ENCODE results near the gene DMRT3. TPM values are rescaled to one million over a fixed set of nuclear protein-coding genes. Genes with fewer than 3 reads are reported as not detected.

DMRT3 gene
- total RNA-seq, 5 donors from 2014 or later (not counting 1 experiment from before 2014, with no cell fraction given) = not detected

DNA sequence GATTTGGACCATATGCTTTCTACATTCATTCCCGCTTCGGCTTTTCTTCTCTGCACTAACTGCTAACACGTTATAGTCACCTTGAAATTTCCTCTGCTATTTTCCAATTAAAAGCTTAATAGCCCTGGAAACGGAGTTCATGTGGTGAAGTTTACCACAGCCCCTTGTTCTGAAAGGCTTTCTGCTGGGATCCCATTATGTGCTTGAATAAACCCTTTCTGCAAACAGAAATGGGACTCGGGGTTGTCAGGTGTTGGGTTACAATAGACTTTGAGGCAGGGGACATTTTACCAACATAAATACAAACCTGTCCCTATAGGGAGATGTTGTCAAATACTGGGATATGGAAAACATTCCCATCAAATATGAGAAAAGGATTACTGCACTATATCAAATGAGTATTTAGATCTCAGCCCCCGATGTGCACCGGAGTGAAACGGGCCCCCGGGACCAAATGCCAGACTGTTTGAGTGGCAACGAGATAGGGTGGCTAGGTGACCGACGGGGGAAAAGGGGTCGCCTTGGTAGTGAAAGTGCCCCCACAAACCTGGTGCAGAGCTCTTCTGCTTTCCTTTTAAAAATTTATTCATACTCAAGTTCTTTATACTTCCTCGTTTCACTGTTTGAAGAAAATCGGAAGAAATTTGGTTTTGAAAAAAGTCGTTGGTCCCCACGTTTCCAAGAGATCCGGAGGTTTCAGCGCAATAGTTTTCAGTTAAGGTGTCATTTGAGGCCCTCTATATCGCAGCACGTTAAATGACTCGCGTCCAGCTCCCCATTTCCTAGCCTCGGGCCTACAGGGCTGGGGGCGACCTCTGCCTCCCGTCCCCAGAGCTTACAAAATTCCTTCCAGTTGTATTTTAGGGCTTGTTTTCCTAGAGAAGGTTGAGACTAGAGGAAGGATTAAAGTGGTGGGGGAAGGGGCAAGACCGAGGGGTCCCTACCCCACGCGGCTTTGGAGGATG lies 2.1 kb upstream of the DMRT3 start:
- Mint-ChIP-seq H3K4me3 (peak overlapping the region in 1 of 3 donors; percentile 49), H3K36me3 (no peaks in the 10 kb centered on the region), H3K9me3 (no peaks in the 10 kb centered on the region), H3K27me3 (peaks cover 56 to 75% of the 10 kb centered on the region in 2 donors), H3K27ac (no peak overlapping the region), H3K4me1 (peaks cover 20 to 36% (median 28%) of the 10 kb centered on the region in 3 donors)
- H3K27ac ChIP-seq (ENCODE audit: low read length) = no peak overlapping the region
- CTCF ChIA-PET = interaction anchor here in 1 of 2 donors (0.6 kb wide), 1 partner anchor 36 kb away, joined by 3 read pairs; no protein-coding TSS in a partner anchor
- H3K36me3 ChIP-seq (ENCODE audit: control insufficient read depth in 2 of 2, extremely low read depth in 1 of 2, insufficient read depth in 1 of 2, low read length in 1 of 2) = no peaks in the 10 kb centered on the region
- H3K4me1 ChIP-seq (ENCODE audit: control insufficient read depth in 1 of 2, extremely low read depth in 1 of 2, insufficient read depth in 2 of 2, low read length in 2 of 2) = peaks cover 2 to 45% of the 10 kb centered on the region in 2 experiments
- no peak for ATAC-seq (replicated peaks in 1 of 4)
- no peak for DNase-seq
- H3K27me3 ChIP-seq (replicated peaks in 1 of 2; ENCODE audit: control insufficient read depth in 2 of 2, extremely low read depth in 1 of 2, insufficient read depth in 2 of 2, low read length in 1 of 2) = peaks cover 28 to 88% of the 10 kb centered on the region in 2 experiments
- 22% methylated on average over 8 of the region's 29 CpGs for WGBS (ENCODE audit: insufficient coverage)
- no peak overlapping the region for H3K4me3 ChIP-seq (ENCODE audit: control insufficient read depth in 1 of 2, extremely low read depth in 1 of 2, low read length in 1 of 2)
- H3K9me3 ChIP-seq = no peaks in the 10 kb centered on the region
- POLR2A ChIA-PET = no interaction called here

GRCh38 chr9:974996-975739 lies 1.3 kb upstream of the DMRT3 start:
- Histone ChIP-seq H3K27me3 (replicated peaks in 1 of 2; ENCODE audit: control insufficient read depth in 2 of 2, extremely low read depth in 1 of 2, insufficient read depth in 2 of 2, low read length in 1 of 2) (peaks cover 32 to 81% of the 10 kb centered on the region in 2 experiments), H3K36me3 (ENCODE audit: control insufficient read depth in 2 of 2, extremely low read depth in 1 of 2, insufficient read depth in 1 of 2, low read length in 1 of 2) (no peaks in the 10 kb centered on the region), H3K27ac (ENCODE audit: low read length) (no peak overlapping the region), H3K4me1 (ENCODE audit: control insufficient read depth in 1 of 2, extremely low read depth in 1 of 2, insufficient read depth in 2 of 2, low read length in 2 of 2) (peaks cover 2 to 36% of the 10 kb centered on the region in 2 experiments), H3K4me3 (ENCODE audit: control insufficient read depth in 1 of 2, extremely low read depth in 1 of 2, low read length in 1 of 2) (no peak overlapping the region), H3K9me3 (peaks cover 2% of the 10 kb centered on the region)
- DNase-seq (no peak), ATAC-seq (replicated peaks in 1 of 4) (no peak)
- 17% methylated on average over 19 of the region's 24 CpGs for WGBS (ENCODE audit: insufficient coverage)
- H3K36me3 Mint-ChIP-seq = no peaks in the 10 kb centered on the region
- H3K9me3 Mint-ChIP-seq = no peaks in the 10 kb centered on the region
- peak overlapping the region in 1 of 3 donors; percentile 40 for H3K4me3 Mint-ChIP-seq
- H3K27ac Mint-ChIP-seq = no peak overlapping the region
- CTCF ChIA-PET = interaction anchor here in 1 of 2 donors (0.6 kb wide), 1 partner anchor 35 kb away, joined by 3 read pairs; no protein-coding TSS in a partner anchor
- peaks cover 57 to 75% of the 10 kb centered on the region in 2 donors for H3K27me3 Mint-ChIP-seq
- POLR2A ChIA-PET = no interaction called here
- H3K4me1 Mint-ChIP-seq = peaks cover 14 to 32% (median 25%) of the 10 kb centered on the region in 3 donors

- no peak overlapping the region for H3K27ac ChIP-seq (ENCODE audit: low read length)
- H3K4me1 Mint-ChIP-seq = peaks cover 14 to 29% (median 25%) of the 10 kb centered on the region in 3 donors
- CTCF ChIA-PET = no interaction called here
- DNase-seq (no peak), ATAC-seq (replicated peaks in 1 of 4) (no peak)
- peaks cover 2% of the 10 kb centered on the region for H3K9me3 ChIP-seq
- H3K4me1 ChIP-seq (ENCODE audit: control insufficient read depth in 1 of 2, extremely low read depth in 1 of 2, insufficient read depth in 2 of 2, low read length in 2 of 2) = peaks cover 2 to 30% of the 10 kb centered on the region in 2 experiments
- H3K27me3 Mint-ChIP-seq = peaks cover 57 to 75% of the 10 kb centered on the region in 2 donors
- H3K4me3 Mint-ChIP-seq = peak overlapping the region in 1 of 3 donors; percentile 40
- 27% methylated on average over 7 of the region's 23 CpGs for WGBS (ENCODE audit: insufficient coverage)
- H3K27me3 ChIP-seq (replicated peaks in 1 of 2; ENCODE audit: control insufficient read depth in 2 of 2, extremely low read depth in 1 of 2, insufficient read depth in 2 of 2, low read length in 1 of 2) = peaks cover 34 to 75% of the 10 kb centered on the region in 2 experiments
- H3K36me3 ChIP-seq (ENCODE audit: control insufficient read depth in 2 of 2, extremely low read depth in 1 of 2, insufficient read depth in 1 of 2, low read length in 1 of 2) = no peaks in the 10 kb centered on the region
- no peaks in the 10 kb centered on the region for H3K36me3 Mint-ChIP-seq
- H3K9me3 Mint-ChIP-seq = no peaks in the 10 kb centered on the region
- POLR2A ChIA-PET = no interaction called here
- no peak overlapping the region for H3K4me3 ChIP-seq (ENCODE audit: control insufficient read depth in 1 of 2, extremely low read depth in 1 of 2, low read length in 1 of 2)
- no peak overlapping the region for H3K27ac Mint-ChIP-seq
Measured at GRCh38 chr9:975740-976257, 656 bp upstream of the DMRT3 start.

- Mint-ChIP-seq H3K9me3 (no peaks in the 10 kb centered on the region), H3K36me3 (no peaks in the 10 kb centered on the region), H3K27ac (no peak overlapping the region), H3K4me3 (no peak overlapping the region), H3K4me1 (peaks cover 18 to 25% (median 22%) of the 10 kb centered on the region in 3 donors), H3K27me3 (peaks cover 71 to 79% of the 10 kb centered on the region in 2 donors)
- DNase-seq = no peak
- Histone ChIP-seq H3K27ac (ENCODE audit: low read length) (no peak overlapping the region), H3K36me3 (ENCODE audit: control insufficient read depth in 2 of 2, extremely low read depth in 1 of 2, insufficient read depth in 1 of 2, low read length in 1 of 2) (no peaks in the 10 kb centered on the region), H3K9me3 (peaks cover 2% of the 10 kb centered on the region), H3K4me1 (ENCODE audit: control insufficient read depth in 1 of 2, extremely low read depth in 1 of 2, insufficient read depth in 2 of 2, low read length in 2 of 2) (peaks cover 0 to 17% of the 10 kb centered on the region in 2 experiments), H3K27me3 (replicated peaks in 1 of 2; ENCODE audit: control insufficient read depth in 2 of 2, extremely low read depth in 1 of 2, insufficient read depth in 2 of 2, low read length in 1 of 2) (peaks cover 33 to 73% of the 10 kb centered on the region in 2 experiments), H3K4me3 (ENCODE audit: control insufficient read depth in 1 of 2, extremely low read depth in 1 of 2, low read length in 1 of 2) (no peak overlapping the region)
- ChIA-PET CTCF (no interaction called here), POLR2A (no interaction called here)
- 5% methylated on average over 88 of the region's 92 CpGs for WGBS (ENCODE audit: insufficient coverage)
- ATAC-seq (replicated peaks in 1 of 4) = no peak
Measured at GRCh38 chr9:976943-977837, 735 bp downstream of the DMRT3 start.

DNA sequence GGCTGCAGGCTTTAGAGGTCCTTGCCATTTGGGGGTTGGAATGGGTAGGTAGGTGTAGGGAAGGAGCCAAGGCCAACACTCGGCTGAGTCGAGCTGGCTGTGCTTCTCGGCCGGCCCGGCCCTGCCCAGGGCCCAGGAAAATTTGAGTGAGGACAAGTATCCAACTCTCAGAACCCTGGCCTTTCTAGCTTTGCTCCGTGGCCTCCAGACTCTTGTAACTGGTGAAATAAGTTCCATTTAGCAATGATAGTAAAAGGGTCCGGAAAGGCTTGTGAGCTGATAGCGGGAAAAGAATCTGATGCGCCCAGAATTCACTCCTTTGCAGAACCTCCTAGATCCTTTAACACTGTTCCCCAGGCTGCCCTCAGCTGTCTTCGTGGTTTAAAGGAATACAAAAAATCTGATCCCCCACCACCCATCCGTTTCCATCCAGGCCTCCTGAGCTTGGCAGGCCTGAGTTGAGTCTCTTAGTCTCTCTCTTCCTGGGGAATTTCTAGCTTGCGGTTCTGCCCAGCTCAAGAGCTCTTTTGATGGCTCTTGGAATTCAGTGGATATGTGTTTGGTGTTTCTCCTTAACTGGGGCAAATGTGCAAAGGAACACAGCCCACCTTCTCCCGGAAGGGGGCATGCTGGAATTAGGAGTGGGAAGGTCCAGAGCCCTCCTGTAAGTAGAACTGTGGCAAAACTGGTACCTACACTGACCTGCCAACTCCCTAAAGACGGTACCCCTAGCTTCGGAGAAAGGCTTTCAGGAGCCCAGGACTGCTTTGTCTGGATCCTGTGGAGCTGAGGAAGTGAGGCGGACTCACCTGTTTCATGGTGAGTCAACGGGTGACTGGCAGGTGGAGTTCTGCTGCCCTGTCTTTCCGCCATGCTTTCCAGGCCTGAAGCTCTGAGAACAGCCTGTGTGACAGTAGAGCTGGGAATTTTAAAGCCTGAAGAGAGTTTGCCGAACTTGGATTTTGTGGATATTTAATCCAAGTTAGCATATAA lies 1.7 kb downstream of the DMRT3 start:
- H3K27me3 ChIP-seq (replicated peaks in 1 of 2; ENCODE audit: control insufficient read depth in 2 of 2, extremely low read depth in 1 of 2, insufficient read depth in 2 of 2, low read length in 1 of 2) = peaks cover 34 to 69% of the 10 kb centered on the region in 2 experiments
- no peak for DNase-seq

More for the DNA sequence above, 1.7 kb downstream of the DMRT3 start:
- ChIA-PET CTCF (no interaction called here), POLR2A (no interaction called here)
- peaks cover 2% of the 10 kb centered on the region for H3K9me3 ChIP-seq
- H3K27ac ChIP-seq (ENCODE audit: low read length) = no peak overlapping the region
- Mint-ChIP-seq H3K4me1 (peaks cover 17 to 22% (median 19%) of the 10 kb centered on the region in 3 donors), H3K27ac (no peak overlapping the region), H3K9me3 (no peaks in the 10 kb centered on the region), H3K4me3 (no peak overlapping the region), H3K36me3 (no peaks in the 10 kb centered on the region), H3K27me3 (peaks cover 78 to 84% of the 10 kb centered on the region in 2 donors)
- no peaks in the 10 kb centered on the region for H3K36me3 ChIP-seq (ENCODE audit: control insufficient read depth in 2 of 2, extremely low read depth in 1 of 2, insufficient read depth in 1 of 2, low read length in 1 of 2)
- 10% methylated on average over 10 of the region's 19 CpGs for WGBS (ENCODE audit: insufficient coverage)
- peaks cover 0 to 7% of the 10 kb centered on the region in 2 experiments for H3K4me1 ChIP-seq (ENCODE audit: control insufficient read depth in 1 of 2, extremely low read depth in 1 of 2, insufficient read depth in 2 of 2, low read length in 2 of 2)
- ATAC-seq (replicated peaks in 1 of 4) = no peak
- no peak overlapping the region for H3K4me3 ChIP-seq (ENCODE audit: control insufficient read depth in 1 of 2, extremely low read depth in 1 of 2, low read length in 1 of 2)
